Prostate gland (tissue), 2 donors: Measurements from ENCODE around the gene SPATA16.

ENCODE experiments used
- CTCF ChIP-seq, 4 experiments: fragments of 200-600 bp in 2 of 4; fragments of 450-650 bp in 2 of 4; sonication (generic) in 2 of 4; IDR thresholded peaks; 1 replicate in 3 of 4; 2 replicates in 1 of 4; pipeline ENCODE4 v1.5.1; 2016 to 2019; ENCODE audit warnings: antibody characterized with exemption in 4 of 4, mild to moderate bottlenecking in 2 of 4, moderate library complexity in 2 of 4
- POLR2A ChIP-seq: fragments of 450-650 bp; IDR thresholded peaks from one replicate; pipeline ENCODE4 v1.6.1; 2016; ENCODE audit warnings: antibody characterized with exemption, mild to moderate bottlenecking
- POLR2AphosphoS5 ChIP-seq: sonication (generic); formaldehyde crosslinking; IDR thresholded peaks from one replicate; pipeline ENCODE4 v1.6.1; 2017; ENCODE audit warnings: antibody characterized with exemption

GRCh38 chr3:173038484-173038871 is 102.6 kb downstream of the SPATA16 start:
- TF ChIP-seq CTCF (IDR thresholded peaks at IDR 0.05) (no peak), POLR2A (no peak), POLR2AphosphoS5 (no peak)
